ENCODE data around the gene NRCAM. TPM values are rescaled to one million over a fixed set of nuclear protein-coding genes. Genes with fewer than 3 reads are reported as not detected.

Gene NRCAM
- total and polyA plus RNA-seq, 10 of the 15 experiments (the other 5 are each of a cell fraction or from before 2014, with no cell fraction given) = 0.30 to 2.0 (median 1.0) TPM

DNA sequence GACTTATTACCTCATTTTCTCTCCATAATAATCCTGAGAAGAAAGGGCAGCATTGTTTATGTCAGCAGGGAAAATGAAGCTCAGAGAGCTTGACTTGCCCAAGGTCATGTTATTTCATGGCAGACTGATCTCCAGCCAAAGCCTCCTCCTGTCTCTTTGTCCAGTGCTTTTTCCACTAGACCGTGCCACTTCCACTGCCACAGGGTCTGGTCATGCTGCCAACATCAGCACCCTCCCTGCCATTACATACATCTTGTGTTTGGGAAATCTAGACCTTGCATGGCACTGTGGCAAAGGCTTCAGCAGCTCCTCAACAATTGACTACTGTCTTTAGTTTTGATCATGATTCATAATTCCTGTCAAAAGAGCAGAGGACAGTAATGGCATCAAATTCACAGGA, 25.1 kb downstream of the NRCAM start:
- ChIA-PET SMC1A (ENCODE audit: uncharacterized antibody, unreplicated experiment) (interaction anchor here (1.0 kb wide), 1 partner anchor 241 kb away, joined by 3 read pairs; no protein-coding TSS in a partner anchor), RAD21 (ENCODE audit: unreplicated experiment) (no interaction called here), CTCF (interaction anchor here (0.8 kb wide), 1 partner anchor 13 kb away, joined by 3 read pairs; no protein-coding TSS in a partner anchor), POLR2A (no interaction called here)
- H3K79me2 ChIP-seq (ENCODE audit: control insufficient read depth, insufficient read depth, low read length) = no peaks in the 10 kb centered on the region
- WGBS (ENCODE audit: insufficient coverage, insufficient replicate concordance, low lambda C conversion rate, missing lambda C conversion rate) = 77% methylated on average over 1 of the region's 1 CpG
- no peak overlapping the region for H2AFZ ChIP-seq (ENCODE audit: control insufficient read depth, low read depth, low read length)
- H3K27me3 ChIP-seq (replicated peaks in 1 of 2; ENCODE audit: control insufficient read depth in 2 of 2, insufficient read depth in 2 of 2, low read length in 1 of 2) = peaks cover 0 to 2% of the 10 kb centered on the region in 2 experiments; a peak in 2 of 4 replicates
- H3K4me1 ChIP-seq (ENCODE audit: control insufficient read depth, insufficient read depth, low read length) = no peaks in the 10 kb centered on the region
- H3K4me3 ChIP-seq = no peak overlapping the region
- no peak overlapping the region for H3K4me2 ChIP-seq (ENCODE audit: control insufficient read depth, insufficient read depth)
- TF ChIP-seq NR2C1 (IDR thresholded peaks at IDR 0.05) (no peak), RELA (IDR thresholded peaks at IDR 0.05; ENCODE audit: borderline replicate concordance, partially characterized antibody) (no peak), CHD2 (IDR thresholded peaks at IDR 0.05; ENCODE audit: borderline replicate concordance, low read depth, low read length) (no peak), ETV6 (conservative IDR thresholded peaks at IDR 0.05 in 1 of 2, IDR thresholded peaks at IDR 0.05 in 1 of 2; ENCODE audit: borderline replicate concordance in 1 of 2, low read depth in 1 of 2) (no peak), CHD1 (IDR thresholded peaks at IDR 0.05; ENCODE audit: low read depth, low read length) (no peak), GABPA (IDR thresholded peaks at IDR 0.05; ENCODE audit: low read depth) (no peak)
- TF ChIP-seq, protein P1, sequence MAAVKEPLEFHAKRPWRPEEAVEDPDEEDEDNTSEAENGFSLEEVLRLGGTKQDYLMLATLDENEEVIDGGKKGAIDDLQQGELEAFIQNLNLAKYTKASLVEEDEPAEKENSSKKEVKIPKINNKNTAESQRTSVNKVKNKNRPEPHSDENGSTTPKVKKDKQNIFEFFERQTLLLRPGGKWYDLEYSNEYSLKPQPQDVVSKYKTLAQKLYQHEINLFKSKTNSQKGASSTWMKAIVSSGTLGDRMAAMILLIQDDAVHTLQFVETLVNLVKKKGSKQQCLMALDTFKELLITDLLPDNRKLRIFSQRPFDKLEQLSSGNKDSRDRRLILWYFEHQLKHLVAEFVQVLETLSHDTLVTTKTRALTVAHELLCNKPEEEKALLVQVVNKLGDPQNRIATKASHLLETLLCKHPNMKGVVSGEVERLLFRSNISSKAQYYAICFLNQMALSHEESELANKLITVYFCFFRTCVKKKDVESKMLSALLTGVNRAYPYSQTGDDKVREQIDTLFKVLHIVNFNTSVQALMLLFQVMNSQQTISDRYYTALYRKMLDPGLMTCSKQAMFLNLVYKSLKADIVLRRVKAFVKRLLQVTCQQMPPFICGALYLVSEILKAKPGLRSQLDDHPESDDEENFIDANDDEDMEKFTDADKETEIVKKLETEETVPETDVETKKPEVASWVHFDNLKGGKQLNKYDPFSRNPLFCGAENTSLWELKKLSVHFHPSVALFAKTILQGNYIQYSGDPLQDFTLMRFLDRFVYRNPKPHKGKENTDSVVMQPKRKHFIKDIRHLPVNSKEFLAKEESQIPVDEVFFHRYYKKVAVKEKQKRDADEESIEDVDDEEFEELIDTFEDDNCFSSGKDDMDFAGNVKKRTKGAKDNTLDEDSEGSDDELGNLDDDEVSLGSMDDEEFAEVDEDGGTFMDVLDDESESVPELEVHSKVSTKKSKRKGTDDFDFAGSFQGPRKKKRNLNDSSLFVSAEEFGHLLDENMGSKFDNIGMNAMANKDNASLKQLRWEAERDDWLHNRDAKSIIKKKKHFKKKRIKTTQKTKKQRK (IDR thresholded peaks at IDR 0.05; ENCODE audit: low read depth, low read length) = no peak
- BruUV-seq (replicated peaks) = no TSS peak
- FAIRE-seq (no peak), DNase-seq (ENCODE audit: low read depth, low spot score) (no peak), ATAC-seq (no peak)
- no peak overlapping the region for H3K9ac ChIP-seq (ENCODE audit: control insufficient read depth, insufficient read depth, low read length)
- intact Hi-C loops (cut with micrococcal nuclease; ENCODE audit: unreplicated experiment) = no loop called here
- H3K27ac ChIP-seq (ENCODE audit: control insufficient read depth, insufficient read depth) = no peak overlapping the region
- H3K36me3 ChIP-seq (ENCODE audit: control insufficient read depth in 2 of 2, insufficient read depth in 2 of 2, low read length in 1 of 2) = no peaks in the 10 kb centered on the region
- H4K20me1 ChIP-seq (ENCODE audit: control insufficient read depth, insufficient read depth) = no peaks in the 10 kb centered on the region
- no peaks in the 10 kb centered on the region for H3K9me3 ChIP-seq (replicated peaks; ENCODE audit: control insufficient read depth, insufficient read depth, low read length)
- in situ Hi-C loops (cut with MboI) = no loop called here
